Prostate gland (tissue), 2 donors: Measurements from ENCODE around the gene AMZ2.
"Not testable (repeated sequence)": the region's sequence is repeated elsewhere in the genome, so short reads cannot be mapped to it uniquely, and the experiment has no call there.

Experiments
- POLR2A ChIP-seq: fragments of 450-650 bp; IDR thresholded peaks from one replicate; pipeline ENCODE4 v1.6.1; 2016; ENCODE audit warnings: antibody characterized with exemption, mild to moderate bottlenecking
- TF ChIP-seq, protein P1 (sequence below), 4 experiments: fragments of 200-600 bp in 2 of 4; fragments of 450-650 bp in 2 of 4; sonication (generic) in 2 of 4; IDR thresholded peaks; 1 replicate in 3 of 4; 2 replicates in 1 of 4; pipeline ENCODE4 v1.5.1; 2016 to 2019; ENCODE audit warnings: antibody characterized with exemption in 4 of 4, mild to moderate bottlenecking in 2 of 4, moderate library complexity in 2 of 4

DNA sequence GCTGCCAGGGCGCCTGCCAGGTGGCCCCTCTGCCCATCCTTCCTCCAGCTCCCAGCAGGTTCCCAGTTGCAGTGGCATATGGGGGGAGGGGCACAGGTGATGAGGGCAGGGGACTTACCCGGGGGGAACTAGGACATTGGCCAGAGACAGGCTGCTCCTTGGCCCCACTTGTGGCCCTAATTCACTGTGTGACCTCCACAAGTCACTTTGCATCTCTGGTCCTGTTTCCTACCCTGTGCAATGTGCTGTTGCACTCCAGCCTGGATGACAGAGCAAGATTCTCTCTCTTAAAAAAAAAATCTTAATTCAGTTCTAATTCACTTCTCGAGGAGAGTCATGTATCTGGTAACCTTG lies 46.4 kb upstream of the AMZ2 start:
- not testable (repeated sequence) for TF ChIP-seq POLR2A
- TF ChIP-seq, protein P1, sequence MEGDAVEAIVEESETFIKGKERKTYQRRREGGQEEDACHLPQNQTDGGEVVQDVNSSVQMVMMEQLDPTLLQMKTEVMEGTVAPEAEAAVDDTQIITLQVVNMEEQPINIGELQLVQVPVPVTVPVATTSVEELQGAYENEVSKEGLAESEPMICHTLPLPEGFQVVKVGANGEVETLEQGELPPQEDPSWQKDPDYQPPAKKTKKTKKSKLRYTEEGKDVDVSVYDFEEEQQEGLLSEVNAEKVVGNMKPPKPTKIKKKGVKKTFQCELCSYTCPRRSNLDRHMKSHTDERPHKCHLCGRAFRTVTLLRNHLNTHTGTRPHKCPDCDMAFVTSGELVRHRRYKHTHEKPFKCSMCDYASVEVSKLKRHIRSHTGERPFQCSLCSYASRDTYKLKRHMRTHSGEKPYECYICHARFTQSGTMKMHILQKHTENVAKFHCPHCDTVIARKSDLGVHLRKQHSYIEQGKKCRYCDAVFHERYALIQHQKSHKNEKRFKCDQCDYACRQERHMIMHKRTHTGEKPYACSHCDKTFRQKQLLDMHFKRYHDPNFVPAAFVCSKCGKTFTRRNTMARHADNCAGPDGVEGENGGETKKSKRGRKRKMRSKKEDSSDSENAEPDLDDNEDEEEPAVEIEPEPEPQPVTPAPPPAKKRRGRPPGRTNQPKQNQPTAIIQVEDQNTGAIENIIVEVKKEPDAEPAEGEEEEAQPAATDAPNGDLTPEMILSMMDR (IDR thresholded peaks at IDR 0.05) = not testable (repeated sequence)
